Superior temporal gyrus (tissue), 1 donor: Measurements from ENCODE around the gene OTUD5.
A peak's percentile ranks its signal among the peaks of the same experiment; 100 is the strongest.

ENCODE experiments used
- DNase-seq: peaks from one replicate; pipeline ENCODE4 v3.0.0-alpha.2; 2016; ENCODE audit errors: extremely low spot score

The OTUD5 gene

GRCh38 chrX:48972220-48973164, 15.1 kb upstream of the OTUD5 start:
- DNase-seq, result peak; percentile 17

- no peak for DNase-seq
These were observed 14.1 kb upstream of the OTUD5 start, which contains the start of gene KCND1 for GRCh38 chrX:48971249-48972219. KCND1 (minus strand) TSS chrX:48971844; CDS start chrX:48970271, 1,573 bp downstream.

GRCh38 chrX:48969471-48969870, 12.1 kb upstream of the OTUD5 start:
- DNase-seq, result no peak

GRCh38 chrX:48968377-48968776, 11.0 kb upstream of the OTUD5 start:
- DNase-seq, result no peak

GRCh38 chrX:48966796-48967579, 9.6 kb upstream of the OTUD5 start:
- no peak for DNase-seq

GRCh38 chrX:48965959-48966358, 8.6 kb upstream of the OTUD5 start:
- no peak for DNase-seq

GRCh38 chrX:48961585-48962091, 4.2 kb upstream of the OTUD5 start:
- no peak for DNase-seq

GRCh38 chrX:48960291-48960690, 2.9 kb upstream of the OTUD5 start:
- DNase-seq, result no peak

- DNase-seq, result peak; percentile 13
These were observed 1.3 kb upstream of the OTUD5 start for GRCh38 chrX:48958635-48959094.

GRCh38 chrX:48957827-48958634, 624 bp upstream of the OTUD5 start:
- peak; percentile 94 for DNase-seq

- no peak for DNase-seq
These were observed 536 bp downstream of the OTUD5 start for GRCh38 chrX:48956728-48957414.

- DNase-seq, result no peak
These were observed 8.8 kb downstream of the OTUD5 start for GRCh38 chrX:48948589-48948988.

GRCh38 chrX:48945517-48946348, 11.7 kb downstream of the OTUD5 start:
- peak; percentile 33 for DNase-seq

- DNase-seq, result no peak
These were observed 14.5 kb downstream of the OTUD5 start for GRCh38 chrX:48942895-48943294.

- DNase-seq, result no peak
These were observed 16.9 kb downstream of the OTUD5 start for GRCh38 chrX:48940404-48940955.

- DNase-seq, result no peak
These were observed 17.7 kb downstream of the OTUD5 start for GRCh38 chrX:48939524-48940228.

GRCh38 chrX:48938721-48939425, 18.5 kb downstream of the OTUD5 start:
- DNase-seq, result no peak
